Tibial nerve (tissue), 4 donors: ENCODE measurements around the gene KRT85.

Source experiments
- CTCF ChIP-seq, 5 experiments: fragments of 200-600 bp in 3 of 5; fragments of 450-650 bp in 2 of 5; sonication (generic) in 3 of 5; IDR thresholded peaks; one replicate each; pipeline ENCODE4 v1.5.1; 2016 to 2019; ENCODE audit warnings: antibody characterized with exemption in 5 of 5, mild to moderate bottlenecking in 3 of 5, moderate library complexity in 2 of 5
- EP300 ChIP-seq, 2 donors: sonication (generic); formaldehyde crosslinking; IDR thresholded peaks; one replicate each; pipeline ENCODE4 v1.6.1; 2017; ENCODE audit warnings: antibody characterized with exemption in 2 of 2, mild to moderate bottlenecking in 1 of 2
- POLR2A ChIP-seq, 2 donors: fragments of 450-650 bp; IDR thresholded peaks; one replicate each; pipeline ENCODE4 v1.6.1; 2017; ENCODE audit warnings: antibody characterized with exemption in 2 of 2, mild to moderate bottlenecking in 2 of 2, moderate library complexity in 2 of 2

DNA sequence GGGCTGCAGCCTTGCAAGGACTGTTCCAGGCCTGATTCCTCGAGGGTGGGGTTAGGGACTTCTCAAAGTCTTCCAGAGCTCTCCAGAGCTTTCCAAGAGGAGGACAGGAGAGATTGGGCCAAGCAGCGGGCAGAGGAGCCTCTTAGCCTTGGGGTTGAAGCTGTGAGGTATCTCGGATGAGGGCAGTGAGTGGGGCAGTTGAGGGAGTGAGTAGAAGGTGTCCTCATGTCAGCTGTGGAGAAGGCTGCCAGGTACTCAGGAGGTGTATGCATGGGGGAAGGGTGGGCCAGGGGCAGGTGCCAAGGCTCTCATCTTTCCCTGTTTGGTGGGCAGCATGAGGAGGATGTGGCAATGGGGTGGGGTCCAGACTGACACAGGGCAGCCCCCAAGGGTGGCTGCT is 53.8 kb downstream of the KRT85 start:
- no peak for TF ChIP-seq POLR2A (IDR thresholded peaks at IDR 0.05)
- no peak for TF ChIP-seq CTCF (IDR thresholded peaks at IDR 0.05)
- TF ChIP-seq EP300 (IDR thresholded peaks at IDR 0.05), result no peak
